Measurements from ENCODE around the gene BPIFB6. TPM values are rescaled to one million over a fixed set of nuclear protein-coding genes. Genes with fewer than 3 reads are reported as not detected.

Gene BPIFB6
- total and polyA plus RNA-seq, 7 experiments from 2014 or later: not detected

- no peak overlapping the region for H3K4me3 ChIP-seq (ENCODE audit: low read length)
- H3K9me3 ChIP-seq (ENCODE audit: control insufficient read depth in 2 of 3, low read length in 3 of 3): no peaks in the 10 kb centered on the region
- no peak overlapping the region for H3K27ac ChIP-seq (ENCODE audit: low read depth, low read length)
- H3K27ac Mint-ChIP-seq: no peak overlapping the region
- ATAC-seq (no peak), DNase-seq (no peak)
- POLR2A ChIA-PET: no interaction called here
- no peaks in the 10 kb centered on the region for H3K36me3 Mint-ChIP-seq
- H3K9me3 Mint-ChIP-seq: no peaks in the 10 kb centered on the region
- no peaks in the 10 kb centered on the region for H3K36me3 ChIP-seq (ENCODE audit: control insufficient read depth in 2 of 3, insufficient read depth in 3 of 3, low read length in 3 of 3)
- no peaks in the 10 kb centered on the region for H3K27me3 ChIP-seq (ENCODE audit: control insufficient read depth in 2 of 2, insufficient read depth in 2 of 2, low read length in 2 of 2)
- H3K4me1 Mint-ChIP-seq: peaks cover 0 to 8% (median 2%) of the 10 kb centered on the region in 7 donors
- intact Hi-C loops (cut with micrococcal nuclease): no loop called here
- no peaks in the 10 kb centered on the region for H3K27me3 Mint-ChIP-seq
- no peak overlapping the region for H3K4me3 Mint-ChIP-seq
- H3K4me1 ChIP-seq (ENCODE audit: control insufficient read depth in 2 of 2, insufficient read depth in 2 of 2, low read length in 2 of 2): no peaks in the 10 kb centered on the region
- CTCF ChIA-PET: no interaction called here
These were observed 30.2 kb downstream of the BPIFB6 start for GRCh38 chr20:33061658-33062028.

GRCh38 chr20:33062105-33062824, 30.8 kb downstream of the BPIFB6 start:
- no peak overlapping the region for H3K27ac ChIP-seq (ENCODE audit: low read depth, low read length)
- Mint-ChIP-seq H3K9me3 (no peaks in the 10 kb centered on the region), H3K4me1 (peaks cover 0 to 12% (median 8%) of the 10 kb centered on the region in 7 donors), H3K27ac (peak overlapping the region in 1 of 9 donors; percentile 25), H3K4me3 (peak overlapping the region in 1 of 10 donors; percentile 34), H3K27me3 (no peaks in the 10 kb centered on the region), H3K36me3 (no peaks in the 10 kb centered on the region)
- DNase-seq (no peak), ATAC-seq (no peak)
- no peaks in the 10 kb centered on the region for H3K36me3 ChIP-seq (ENCODE audit: control insufficient read depth in 2 of 3, insufficient read depth in 3 of 3, low read length in 3 of 3)
- no peaks in the 10 kb centered on the region for H3K9me3 ChIP-seq (ENCODE audit: control insufficient read depth in 2 of 3, low read length in 3 of 3)
- intact Hi-C loops (cut with micrococcal nuclease): no loop called here
- H3K4me3 ChIP-seq (ENCODE audit: low read length): no peak overlapping the region
- CTCF ChIA-PET: no interaction called here
- POLR2A ChIA-PET: no interaction called here
- H3K27me3 ChIP-seq (ENCODE audit: control insufficient read depth in 2 of 2, insufficient read depth in 2 of 2, low read length in 2 of 2): no peaks in the 10 kb centered on the region
- no peaks in the 10 kb centered on the region for H3K4me1 ChIP-seq (ENCODE audit: control insufficient read depth in 2 of 2, insufficient read depth in 2 of 2, low read length in 2 of 2)

- H3K27me3 ChIP-seq (ENCODE audit: control insufficient read depth in 2 of 2, insufficient read depth in 2 of 2, low read length in 2 of 2): no peaks in the 10 kb centered on the region
- no peaks in the 10 kb centered on the region for H3K36me3 Mint-ChIP-seq
- H3K4me3 Mint-ChIP-seq: no peak overlapping the region
- no peaks in the 10 kb centered on the region for H3K9me3 ChIP-seq (ENCODE audit: control insufficient read depth in 2 of 3, low read length in 3 of 3)
- DNase-seq: no peak
- ChIA-PET POLR2A (no interaction called here), CTCF (no interaction called here)
- H3K27ac Mint-ChIP-seq: peak overlapping the region in 1 of 9 donors; percentile 25
- no peak overlapping the region for H3K4me3 ChIP-seq (ENCODE audit: low read length)
- no peaks in the 10 kb centered on the region for H3K36me3 ChIP-seq (ENCODE audit: control insufficient read depth in 2 of 3, insufficient read depth in 3 of 3, low read length in 3 of 3)
- no peak overlapping the region for H3K27ac ChIP-seq (ENCODE audit: low read depth, low read length)
- no peaks in the 10 kb centered on the region for H3K9me3 Mint-ChIP-seq
- peaks cover 0 to 15% (median 13%) of the 10 kb centered on the region in 7 donors for H3K4me1 Mint-ChIP-seq
- H3K4me1 ChIP-seq (ENCODE audit: control insufficient read depth in 2 of 2, insufficient read depth in 2 of 2, low read length in 2 of 2): no peaks in the 10 kb centered on the region
- no peak for ATAC-seq
- intact Hi-C loops (cut with micrococcal nuclease): no loop called here
- no peaks in the 10 kb centered on the region for H3K27me3 Mint-ChIP-seq
These were observed 31.3 kb downstream of the BPIFB6 start for GRCh38 chr20:33062825-33063149.

- ChIA-PET CTCF (no interaction called here), POLR2A (no interaction called here)
- H3K27ac Mint-ChIP-seq: peak overlapping the region in 1 of 9 donors; percentile 63
- Histone ChIP-seq H3K9me3 (ENCODE audit: control insufficient read depth in 2 of 3, low read length in 3 of 3) (no peaks in the 10 kb centered on the region), H3K4me1 (ENCODE audit: control insufficient read depth in 2 of 2, insufficient read depth in 2 of 2, low read length in 2 of 2) (peaks cover 0 to 4% of the 10 kb centered on the region in 2 donors), H3K27ac (ENCODE audit: low read depth, low read length) (no peak overlapping the region), H3K36me3 (ENCODE audit: control insufficient read depth in 2 of 3, insufficient read depth in 3 of 3, low read length in 3 of 3) (no peaks in the 10 kb centered on the region), H3K27me3 (ENCODE audit: control insufficient read depth in 2 of 2, insufficient read depth in 2 of 2, low read length in 2 of 2) (no peaks in the 10 kb centered on the region), H3K4me3 (ENCODE audit: low read length) (no peak overlapping the region)
- no peak overlapping the region for H3K4me3 Mint-ChIP-seq
- peaks cover 0 to 19% (median 17%) of the 10 kb centered on the region in 7 donors for H3K4me1 Mint-ChIP-seq
- no peaks in the 10 kb centered on the region for H3K36me3 Mint-ChIP-seq
- DNase-seq (no peak), ATAC-seq (no peak)
- H3K27me3 Mint-ChIP-seq: no peaks in the 10 kb centered on the region
- intact Hi-C loops (cut with micrococcal nuclease): no loop called here
- no peaks in the 10 kb centered on the region for H3K9me3 Mint-ChIP-seq
These were observed 31.8 kb downstream of the BPIFB6 start for GRCh38 chr20:33063271-33063670.

GRCh38 chr20:33064572-33065287, 33.3 kb downstream of the BPIFB6 start:
- Mint-ChIP-seq H3K9me3 (no peaks in the 10 kb centered on the region), H3K36me3 (no peaks in the 10 kb centered on the region), H3K27me3 (no peaks in the 10 kb centered on the region), H3K4me3 (no peak overlapping the region), H3K4me1 (peaks cover 0 to 26% (median 17%) of the 10 kb centered on the region in 7 donors), H3K27ac (peak overlapping the region in 3 of 9 donors; percentile 26 to 36 (median 28))
- ChIA-PET CTCF (no interaction called here), POLR2A (interaction anchor here (0.6 kb wide), 1 partner anchor 120 kb away, joined by 4 read pairs; no protein-coding TSS in a partner anchor)
- no peak overlapping the region for H3K27ac ChIP-seq (ENCODE audit: low read depth, low read length)
- intact Hi-C loops (cut with micrococcal nuclease): no loop called here
- DNase-seq (no peak), ATAC-seq (no peak)
- no peaks in the 10 kb centered on the region for H3K9me3 ChIP-seq (ENCODE audit: control insufficient read depth in 2 of 3, low read length in 3 of 3)
- H3K27me3 ChIP-seq (ENCODE audit: control insufficient read depth in 2 of 2, insufficient read depth in 2 of 2, low read length in 2 of 2): no peaks in the 10 kb centered on the region
- H3K36me3 ChIP-seq (ENCODE audit: control insufficient read depth in 2 of 3, insufficient read depth in 3 of 3, low read length in 3 of 3): no peaks in the 10 kb centered on the region
- H3K4me1 ChIP-seq (ENCODE audit: control insufficient read depth in 2 of 2, insufficient read depth in 2 of 2, low read length in 2 of 2): peaks cover 0 to 5% of the 10 kb centered on the region in 2 donors
- H3K4me3 ChIP-seq (ENCODE audit: low read length): no peak overlapping the region

GRCh38 chr20:33065785-33066184, 34.3 kb downstream of the BPIFB6 start:
- CTCF ChIA-PET: interaction anchor here (0.5 to 0.6 kb wide), 2 partner anchors 38 to 382 kb away, joined by 3 read pairs; no protein-coding TSS in a partner anchor
- H3K4me1 ChIP-seq (ENCODE audit: control insufficient read depth in 2 of 2, insufficient read depth in 2 of 2, low read length in 2 of 2): peaks cover 0 to 5% of the 10 kb centered on the region in 2 donors
- peaks cover 0 to 26% (median 24%) of the 10 kb centered on the region in 7 donors for H3K4me1 Mint-ChIP-seq

More at GRCh38 chr20:33065785-33066184, 34.3 kb downstream of the BPIFB6 start:
- peak overlapping the region in 2 of 9 donors; percentile 57 to 58 for H3K27ac Mint-ChIP-seq
- Histone ChIP-seq H3K9me3 (ENCODE audit: control insufficient read depth in 2 of 3, low read length in 3 of 3) (no peaks in the 10 kb centered on the region), H3K36me3 (ENCODE audit: control insufficient read depth in 2 of 3, insufficient read depth in 3 of 3, low read length in 3 of 3) (no peaks in the 10 kb centered on the region), H3K27me3 (ENCODE audit: control insufficient read depth in 2 of 2, insufficient read depth in 2 of 2, low read length in 2 of 2) (no peaks in the 10 kb centered on the region), H3K27ac (ENCODE audit: low read depth, low read length) (no peak overlapping the region), H3K4me3 (ENCODE audit: low read length) (no peak overlapping the region)
- POLR2A ChIA-PET: no interaction called here
- H3K4me3 Mint-ChIP-seq: no peak overlapping the region
- no peak for DNase-seq
- ATAC-seq: no peak
- intact Hi-C loops (cut with micrococcal nuclease): no loop called here
- no peaks in the 10 kb centered on the region for H3K9me3 Mint-ChIP-seq
- no peaks in the 10 kb centered on the region for H3K36me3 Mint-ChIP-seq
- no peaks in the 10 kb centered on the region for H3K27me3 Mint-ChIP-seq

Measured in naive thymus-derived CD4-positive, alpha-beta T cell (primary cell).